Neuronal stem cell (in vitro differentiated cells): ENCODE data around the gene KLF3.
"Not testable (repeated sequence)": the region's sequence is repeated elsewhere in the genome, so short reads cannot be mapped to it uniquely, and the experiment has no call there.

Experiments
- DNase-seq: peaks from one replicate; pipeline ENCODE4 v3.0.0-alpha.2; 2013; ENCODE audit warnings: low spot score
- H2AFZ ChIP-seq: one replicate; pipeline ENCODE4 v1.6.1; 2013; ENCODE audit warnings: mild to moderate bottlenecking, low read length, inconsistent platforms
- H2AK5ac ChIP-seq: 2 replicates; pipeline ENCODE4 v1.6.1; 2013; ENCODE audit warnings: low read depth, mild to moderate bottlenecking, inconsistent platforms, low read length, moderate library complexity, mixed read lengths
- H2BK120ac ChIP-seq: 2 replicates; pipeline ENCODE4 v1.6.1; 2013; ENCODE audit warnings: low read depth, mild to moderate bottlenecking, inconsistent platforms, low read length, moderate library complexity, mixed read lengths
- H2BK12ac ChIP-seq: one replicate; pipeline ENCODE4 v1.6.1; 2013; ENCODE audit warnings: low read length, inconsistent platforms
- H2BK15ac ChIP-seq: 2 replicates; pipeline ENCODE4 v1.6.1; 2013; ENCODE audit warnings: mild to moderate bottlenecking, low read length, inconsistent platforms, mixed read lengths
- H2BK5ac ChIP-seq: one replicate; pipeline ENCODE4 v1.6.1; 2013; ENCODE audit warnings: inconsistent platforms, mild to moderate bottlenecking, low read length, moderate library complexity
- H3K14ac ChIP-seq: one replicate; pipeline ENCODE4 v1.6.1; 2013; ENCODE audit warnings: low read length, inconsistent platforms
- H3K18ac ChIP-seq: 2 replicates; pipeline ENCODE4 v1.6.1; 2013; ENCODE audit warnings: low read length, inconsistent platforms
- H3K23ac ChIP-seq: 2 replicates; pipeline ENCODE4 v1.6.1; 2013; ENCODE audit warnings: low read depth, mild to moderate bottlenecking, mixed read lengths, low read length, inconsistent platforms; ENCODE audit not compliant: poor library complexity
- H3K27ac ChIP-seq: replicated peaks from 3 replicates; pipeline ENCODE4 v1.5.1; 2013; ENCODE audit warnings: low read length, inconsistent platforms
- H3K27me3 ChIP-seq, 3 experiments: 2 replicates each; pipeline ENCODE4 v1.6.1; 2013; ENCODE audit warnings: low read length in 3 of 3, mild to moderate bottlenecking in 2 of 3, inconsistent platforms in 1 of 3, low read depth in 1 of 3, mixed read lengths in 1 of 3, moderate library complexity in 1 of 3; ENCODE audit not compliant: control insufficient read depth in 3 of 3, insufficient read depth in 3 of 3
- H3K36me3 ChIP-seq, 2 donors: replicated peaks in 1 of 2; 2 replicates each; pipeline ENCODE4 v1.6.1; 2013; ENCODE audit warnings: low read length in 2 of 2; ENCODE audit not compliant: control insufficient read depth in 2 of 2, insufficient read depth in 2 of 2
- H3K4ac ChIP-seq: 2 replicates; pipeline ENCODE4 v1.6.1; 2013; ENCODE audit warnings: inconsistent platforms, mild to moderate bottlenecking, low read length, moderate library complexity
- H3K4me1 ChIP-seq, 2 donors: 1 replicate in 1 of 2; 2 replicates in 1 of 2; pipeline ENCODE4 v1.6.1; 2013; ENCODE audit warnings: low read length in 2 of 2, low read depth in 1 of 2; ENCODE audit not compliant: control insufficient read depth in 2 of 2, insufficient read depth in 1 of 2
- H3K4me2 ChIP-seq: one replicate; pipeline ENCODE4 v1.6.1; 2013; ENCODE audit warnings: mild to moderate bottlenecking, low read length, inconsistent platforms; ENCODE audit not compliant: insufficient read depth, poor library complexity, severe bottlenecking
- H3K4me3 ChIP-seq, 2 donors: 2 replicates each; pipeline ENCODE4 v1.5.1; 2013; ENCODE audit warnings: low read length in 2 of 2, mild to moderate bottlenecking in 2 of 2, inconsistent platforms in 1 of 2, moderate library complexity in 1 of 2
- H3K79me1 ChIP-seq: one replicate; pipeline ENCODE4 v1.6.1; 2013; ENCODE audit warnings: low read depth, mild to moderate bottlenecking, inconsistent platforms, low read length, moderate library complexity
- H3K9ac ChIP-seq: one replicate; pipeline ENCODE4 v1.6.1; 2013; ENCODE audit warnings: mild to moderate bottlenecking, low read depth, low read length, inconsistent platforms; ENCODE audit not compliant: poor library complexity
- H3K9me3 ChIP-seq, 2 donors: replicated peaks in 1 of 2; 2 replicates each; pipeline versions ENCODE3 to v1.6.1; 2013; ENCODE audit warnings: low read length in 2 of 2, mild to moderate bottlenecking in 2 of 2, inconsistent platforms in 1 of 2, low read depth in 1 of 2, mixed read lengths in 1 of 2, moderate library complexity in 1 of 2; ENCODE audit not compliant: control insufficient read depth in 2 of 2, insufficient read depth in 1 of 2
- H4K8ac ChIP-seq: one replicate; pipeline ENCODE4 v1.6.1; 2013; ENCODE audit warnings: low read depth, mild to moderate bottlenecking, inconsistent platforms, low read length, moderate library complexity
- H4K91ac ChIP-seq: one replicate; pipeline ENCODE4 v1.6.1; 2013; ENCODE audit warnings: low read length, low read depth, mild to moderate bottlenecking, inconsistent platforms; ENCODE audit not compliant: poor library complexity
- WGBS, 2 donors: extraction: QIAGEN DNeasy Blood & Tissue Kit; methylation state at CpG; one replicate each; pipeline ENCODE4 v1.1.7; 2013; ENCODE audit warnings: missing lambda C conversion rate in 2 of 2, mixed read lengths in 1 of 2; ENCODE audit not compliant: insufficient read length in 2 of 2, insufficient replicate concordance in 1 of 2; ENCODE audit errors: extremely low coverage in 2 of 2; 5-methylcytosine and 5-hydroxymethylcytosine counted together

KLF3 gene

GRCh38 chr4:38621831-38622230 lies 42.2 kb upstream of the KLF3 start:
- H3K4ac ChIP-seq: no peak overlapping the region
- H3K9me3 ChIP-seq: no peaks in the 10 kb centered on the region
- no peak overlapping the region for H4K91ac ChIP-seq
- no peak overlapping the region for H2BK5ac ChIP-seq
- H2AFZ ChIP-seq: no peak overlapping the region
- H3K4me1 ChIP-seq: peaks cover 0 to 5% of the 10 kb centered on the region in 2 donors
- no peaks in the 10 kb centered on the region for H3K27me3 ChIP-seq
- no peak overlapping the region for H3K27ac ChIP-seq
- H3K23ac ChIP-seq: no peak overlapping the region
- no peak overlapping the region for H4K8ac ChIP-seq
- H2BK15ac ChIP-seq: no peak overlapping the region
- no peak overlapping the region for H3K4me2 ChIP-seq
- H3K18ac ChIP-seq: no peak overlapping the region
- H3K14ac ChIP-seq: no peak overlapping the region
- H2BK120ac ChIP-seq: no peak overlapping the region
- H2AK5ac ChIP-seq: no peak overlapping the region
- H2BK12ac ChIP-seq: no peak overlapping the region
- no peaks in the 10 kb centered on the region for H3K79me1 ChIP-seq
- DNase-seq: no peak
- no peak overlapping the region for H3K9ac ChIP-seq
- H3K36me3 ChIP-seq: no peaks in the 10 kb centered on the region
- H3K4me3 ChIP-seq: no peak overlapping the region
- no CpG with 5 or more reads among the region's 6 CpGs for WGBS, 2 donors

- not testable (repeated sequence) for H2BK12ac ChIP-seq, H3K9me3 ChIP-seq, H3K27me3 ChIP-seq, H3K36me3 ChIP-seq, H3K4me2 ChIP-seq, DNase-seq, H2BK5ac ChIP-seq, H3K79me1 ChIP-seq, H2BK15ac ChIP-seq, H3K18ac ChIP-seq, H4K91ac ChIP-seq, H3K4me3 ChIP-seq, H2AK5ac ChIP-seq, H3K9ac ChIP-seq, H3K4me1 ChIP-seq, H3K27ac ChIP-seq, H4K8ac ChIP-seq, H3K23ac ChIP-seq, H3K4ac ChIP-seq, H3K14ac ChIP-seq, H2AFZ ChIP-seq, H2BK120ac ChIP-seq
- WGBS, 2 donors: no CpG with 5 or more reads among the region's 2 CpGs
Observed at GRCh38 chr4:38622340-38622739, 41.7 kb upstream of the KLF3 start.

- no peak for DNase-seq
- Histone ChIP-seq H2BK120ac (no peak overlapping the region), H3K4me2 (no peak overlapping the region), H3K18ac (no peak overlapping the region), H3K4me3 (no peak overlapping the region), H4K8ac (no peak overlapping the region), H3K79me1 (no peaks in the 10 kb centered on the region), H3K4me1 (peaks cover 0 to 3% of the 10 kb centered on the region in 2 donors), H3K36me3 (no peaks in the 10 kb centered on the region), H3K23ac (no peak overlapping the region), H4K91ac (no peak overlapping the region), H2AK5ac (no peak overlapping the region), H2BK5ac (no peak overlapping the region), H3K27ac (no peak overlapping the region), H3K27me3 (no peaks in the 10 kb centered on the region), H2AFZ (no peak overlapping the region), H2BK15ac (no peak overlapping the region), H3K4ac (no peak overlapping the region), H3K9me3 (no peaks in the 10 kb centered on the region), H3K14ac (no peak overlapping the region), H2BK12ac (no peak overlapping the region), H3K9ac (no peak overlapping the region)
- no CpG with 5 or more reads among the region's 2 CpGs for WGBS, 2 donors
Observed at GRCh38 chr4:38623260-38623659, 40.7 kb upstream of the KLF3 start.

- Histone ChIP-seq H4K8ac (no peak overlapping the region), H3K4me3 (no peak overlapping the region), H3K79me1 (no peaks in the 10 kb centered on the region), H2BK15ac (no peak overlapping the region), H3K18ac (no peak overlapping the region), H3K4me2 (no peak overlapping the region), H3K23ac (no peak overlapping the region), H2BK5ac (no peak overlapping the region), H4K91ac (no peak overlapping the region), H2AFZ (no peak overlapping the region), H2BK12ac (no peak overlapping the region), H3K9ac (no peak overlapping the region), H3K4ac (no peak overlapping the region), H2BK120ac (no peak overlapping the region), H2AK5ac (no peak overlapping the region), H3K14ac (no peak overlapping the region), H3K27ac (no peak overlapping the region), H3K9me3 (no peaks in the 10 kb centered on the region), H3K36me3 (no peaks in the 10 kb centered on the region), H3K4me1 (peaks cover 0 to 3% of the 10 kb centered on the region in 2 donors), H3K27me3 (no peaks in the 10 kb centered on the region)
- no CpG with 5 or more reads among the region's 3 CpGs for WGBS, 2 donors
- DNase-seq: no peak
Observed at GRCh38 chr4:38624311-38624710, 39.7 kb upstream of the KLF3 start.
